Thyroid gland (tissue), 4 donors: ENCODE data around the gene ELF5. TPM values are rescaled to one million over a fixed set of nuclear protein-coding genes. Genes with fewer than 3 reads are reported as not detected.
A peak's percentile ranks its signal among the peaks of the same experiment; 100 is the strongest.

Source experiments
- DNase-seq, 2 donors: peaks; one replicate each; pipeline ENCODE4 v3.0.0-alpha.2; 2019
- H3K27ac ChIP-seq, 3 donors: fragments of 200-600 bp; sonication (generic); 1 replicate in 2 of 3; 2 replicates in 1 of 3; pipeline ENCODE4 v1.5.1; 2016 to 2019; ENCODE audit warnings: mild to moderate bottlenecking in 1 of 3, moderate library complexity in 1 of 3
- H3K27me3 ChIP-seq: fragments of 200-600 bp; sonication (generic); one replicate; pipeline ENCODE4 v1.5.1; 2019
- H3K36me3 ChIP-seq, 2 donors: fragments of 200-600 bp; sonication (generic); one replicate each; pipeline ENCODE4 v1.5.1; 2016 to 2019
- H3K4me1 ChIP-seq, 2 donors: fragments of 200-600 bp; sonication (generic); one replicate each; pipeline ENCODE4 v1.5.1; 2017 to 2019
- H3K4me3 ChIP-seq, 3 donors: fragments of 200-600 bp; sonication (generic); replicated peaks in 1 of 3; 1 replicate in 2 of 3; 2 replicates in 1 of 3; pipeline ENCODE4 v1.5.1; 2016; ENCODE audit warnings: mild to moderate bottlenecking in 1 of 3
- H3K9me3 ChIP-seq: fragments of 200-600 bp; sonication (generic); one replicate; pipeline ENCODE4 v1.5.1; 2017
- POLR2A ChIP-seq, 2 donors: fragments of 450-650 bp; IDR thresholded peaks; one replicate each; pipeline ENCODE4 v1.6.1; 2017; ENCODE audit warnings: antibody characterized with exemption in 2 of 2, mild to moderate bottlenecking in 2 of 2, moderate library complexity in 1 of 2
- WGBS, 2 donors: methylation state at CpG; one replicate each; pipeline ENCODE4 v1.1.5; 2017; 5-methylcytosine and 5-hydroxymethylcytosine counted together
- intact Hi-C: fragments of 100-400 bp; cut with DNase I; formaldehyde crosslinking; loops from one replicate; pipeline ENCODE4 v1.15.1; 2023
- total RNA-seq, 4 donors: library from RNA; depleted of rRNA; stranded (reverse); fragments of >200 nt; gene quantifications; one replicate each; pipeline ENCODE4 v1.2.3, GENCODE V29; 2016
- TF ChIP-seq, protein P1 (sequence below), 6 experiments: fragments of 200-600 bp in 3 of 6; fragments of 450-650 bp in 3 of 6; sonication (generic) in 3 of 6; IDR thresholded peaks; one replicate each; pipeline ENCODE4 v1.5.1; 2016 to 2019; ENCODE audit warnings: antibody characterized with exemption in 6 of 6, mild to moderate bottlenecking in 2 of 6, inconsistent platforms in 1 of 6, moderate library complexity in 1 of 6

Gene ELF5
- total RNA-seq, 4 donors from 2014 or later, result not detected

DNA sequence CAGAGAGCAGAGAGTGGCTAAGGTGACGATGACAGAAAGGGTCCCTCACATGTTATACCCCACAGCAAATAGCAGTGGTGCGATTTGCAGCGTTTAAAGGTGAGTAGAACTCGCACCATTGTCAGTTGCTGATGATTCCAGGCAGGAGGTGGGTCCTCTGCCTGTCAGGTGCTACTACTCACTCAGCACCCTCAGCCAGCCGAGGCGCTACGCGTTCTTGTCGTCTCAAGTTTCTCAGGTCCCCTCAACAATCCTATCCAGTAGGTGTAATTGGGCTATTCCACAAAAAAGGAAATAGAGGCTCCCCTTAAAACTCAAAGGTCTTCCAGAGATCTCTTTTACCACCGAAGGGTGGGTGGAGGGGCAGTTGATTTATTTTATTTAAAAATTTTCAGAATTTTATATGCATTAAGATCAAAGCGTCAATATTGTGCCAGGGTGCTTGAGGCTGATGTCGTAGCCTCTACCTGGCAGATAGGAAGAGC is 18.3 kb downstream of the ELF5 start:
- WGBS, 2 donors, result 79 to 93% methylated on average over 12 of the region's 12 CpGs
- H3K9me3 ChIP-seq, result no peaks in the 10 kb centered on the region
- H3K4me1 ChIP-seq, result peaks cover 9 to 20% of the 10 kb centered on the region in 2 donors
- peak in 1 of 2 donors; percentile 14 for DNase-seq
- H3K27me3 ChIP-seq, result no peaks in the 10 kb centered on the region
- H3K36me3 ChIP-seq, result no peaks in the 10 kb centered on the region
- no peak overlapping the region for H3K4me3 ChIP-seq
- TF ChIP-seq, protein P1, sequence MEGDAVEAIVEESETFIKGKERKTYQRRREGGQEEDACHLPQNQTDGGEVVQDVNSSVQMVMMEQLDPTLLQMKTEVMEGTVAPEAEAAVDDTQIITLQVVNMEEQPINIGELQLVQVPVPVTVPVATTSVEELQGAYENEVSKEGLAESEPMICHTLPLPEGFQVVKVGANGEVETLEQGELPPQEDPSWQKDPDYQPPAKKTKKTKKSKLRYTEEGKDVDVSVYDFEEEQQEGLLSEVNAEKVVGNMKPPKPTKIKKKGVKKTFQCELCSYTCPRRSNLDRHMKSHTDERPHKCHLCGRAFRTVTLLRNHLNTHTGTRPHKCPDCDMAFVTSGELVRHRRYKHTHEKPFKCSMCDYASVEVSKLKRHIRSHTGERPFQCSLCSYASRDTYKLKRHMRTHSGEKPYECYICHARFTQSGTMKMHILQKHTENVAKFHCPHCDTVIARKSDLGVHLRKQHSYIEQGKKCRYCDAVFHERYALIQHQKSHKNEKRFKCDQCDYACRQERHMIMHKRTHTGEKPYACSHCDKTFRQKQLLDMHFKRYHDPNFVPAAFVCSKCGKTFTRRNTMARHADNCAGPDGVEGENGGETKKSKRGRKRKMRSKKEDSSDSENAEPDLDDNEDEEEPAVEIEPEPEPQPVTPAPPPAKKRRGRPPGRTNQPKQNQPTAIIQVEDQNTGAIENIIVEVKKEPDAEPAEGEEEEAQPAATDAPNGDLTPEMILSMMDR (IDR thresholded peaks at IDR 0.05), result no peak
- TF ChIP-seq POLR2A (IDR thresholded peaks at IDR 0.05), result no peak
- H3K27ac ChIP-seq, result peak overlapping the region; percentile 51 to 69 (median 54)
- intact Hi-C loops, result loop anchor here (10.0 kb wide), 1 partner anchor 320 kb away; no protein-coding TSS in a partner anchor

GRCh38 chr11:34493926-34494595 is 19.5 kb downstream of the ELF5 start:
- WGBS, 2 donors, result 78 to 86% methylated on average over 4 of the region's 4 CpGs
- no peak overlapping the region for H3K27ac ChIP-seq
- no peak overlapping the region for H3K4me3 ChIP-seq
- DNase-seq, result no peak
- no peak for TF ChIP-seq POLR2A (IDR thresholded peaks at IDR 0.05)
- TF ChIP-seq, protein P1 (IDR thresholded peaks at IDR 0.05), result no peak
- peaks cover 9 to 20% of the 10 kb centered on the region in 2 donors for H3K4me1 ChIP-seq
- no peaks in the 10 kb centered on the region for H3K9me3 ChIP-seq
- intact Hi-C loops, result loop anchor here (5.0 to 10.0 kb wide), 2 partner anchors 127 to 319 kb away; no protein-coding TSS in a partner anchor
- H3K27me3 ChIP-seq, result no peaks in the 10 kb centered on the region
- no peaks in the 10 kb centered on the region for H3K36me3 ChIP-seq

DNA sequence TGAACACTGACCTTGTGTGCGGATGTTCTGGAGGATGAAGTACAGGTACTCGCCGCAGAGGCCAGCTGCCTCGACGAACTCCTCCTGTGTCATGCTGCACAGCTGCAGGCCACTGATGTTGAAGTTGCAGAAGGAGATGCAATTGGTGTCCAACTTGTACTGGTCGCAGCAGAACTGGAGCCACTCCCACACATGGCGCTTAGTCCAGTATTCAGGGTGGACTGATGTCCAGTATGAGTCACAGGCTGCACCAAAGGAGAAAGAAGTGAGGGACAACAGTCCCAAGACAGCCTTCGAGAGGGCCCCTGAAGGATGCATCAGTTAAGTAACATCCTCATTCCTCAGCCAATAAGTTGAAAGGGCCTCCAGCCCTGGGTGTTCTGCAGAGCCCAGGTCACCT is 20.1 kb downstream of the ELF5 start:
- Histone ChIP-seq H3K9me3 (no peaks in the 10 kb centered on the region), H3K36me3 (no peaks in the 10 kb centered on the region), H3K4me1 (peaks cover 9 to 20% of the 10 kb centered on the region in 2 donors), H3K27ac (no peak overlapping the region), H3K27me3 (no peaks in the 10 kb centered on the region), H3K4me3 (no peak overlapping the region)
- WGBS, 2 donors, result 84% methylated on average over 8 of the region's 8 CpGs
- intact Hi-C loops, result loop anchor here (5.0 to 10.0 kb wide), 2 partner anchors 126 to 319 kb away; no protein-coding TSS in a partner anchor
- TF ChIP-seq, protein P1 (IDR thresholded peaks at IDR 0.05), result no peak
- no peak for TF ChIP-seq POLR2A (IDR thresholded peaks at IDR 0.05)
- no peak for DNase-seq

GRCh38 chr11:34492806-34493414 is 20.7 kb downstream of the ELF5 start:
- H3K27ac ChIP-seq, result no peak overlapping the region
- 46 to 50% methylated on average over 8 of the region's 8 CpGs for WGBS, 2 donors
- DNase-seq, result peak; percentile 71 to 76
- no peak overlapping the region for H3K4me3 ChIP-seq
- H3K9me3 ChIP-seq, result no peaks in the 10 kb centered on the region
- no peaks in the 10 kb centered on the region for H3K27me3 ChIP-seq
- peaks cover 9 to 20% of the 10 kb centered on the region in 2 donors for H3K4me1 ChIP-seq
- H3K36me3 ChIP-seq, result no peaks in the 10 kb centered on the region
- TF ChIP-seq, protein P1 (IDR thresholded peaks at IDR 0.05), result peak; percentile 23 to 72 (median 70)
- no peak for TF ChIP-seq POLR2A (IDR thresholded peaks at IDR 0.05)
- intact Hi-C loops, result loop anchor here (5.0 to 10.0 kb wide), 2 partner anchors 126 to 318 kb away; no protein-coding TSS in a partner anchor

DNA sequence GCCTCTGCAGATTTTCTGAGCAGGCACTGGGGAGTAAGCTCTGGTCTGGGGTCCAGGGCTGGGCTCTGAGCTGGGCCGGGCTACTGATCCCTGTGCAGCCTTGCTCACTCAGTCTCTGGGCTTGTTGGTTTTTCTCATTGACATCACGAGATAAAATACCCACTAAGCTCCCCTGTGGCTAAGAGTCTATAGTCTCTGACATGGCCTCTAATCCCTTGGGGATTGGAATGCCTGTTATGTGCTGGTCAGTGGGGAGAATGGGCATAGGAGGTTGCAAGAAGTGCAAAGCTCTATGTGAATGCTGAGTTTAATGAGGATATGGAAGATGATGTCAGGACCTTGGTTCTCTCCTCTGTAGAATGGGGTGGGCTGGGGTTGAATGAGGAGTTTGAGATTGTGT is 23.3 kb downstream of the ELF5 start:
- WGBS, 2 donors, result 77 to 86% methylated on average over 2 of the region's 2 CpGs
- no peak overlapping the region for H3K27ac ChIP-seq
- no peaks in the 10 kb centered on the region for H3K27me3 ChIP-seq
- intact Hi-C loops, result loop anchor here (5.0 to 10.0 kb wide), 2 partner anchors 123 to 316 kb away; no protein-coding TSS in a partner anchor
- DNase-seq, result no peak
- H3K4me3 ChIP-seq, result no peak overlapping the region
- no peaks in the 10 kb centered on the region for H3K36me3 ChIP-seq
- peaks cover 0 to 3% of the 10 kb centered on the region in 2 donors for H3K4me1 ChIP-seq
- H3K9me3 ChIP-seq, result no peaks in the 10 kb centered on the region
- no peak for TF ChIP-seq POLR2A (IDR thresholded peaks at IDR 0.05)
- TF ChIP-seq, protein P1 (IDR thresholded peaks at IDR 0.05), result no peak
